ENCODE results near the gene FRS3.

The FRS3 gene

GRCh38 chr6:41728073-41728936, 51.4 kb downstream of the FRS3 start:
- no peak for DNase-seq (ENCODE audit: low spot score)

- no peak for DNase-seq (ENCODE audit: low spot score)
Measured at GRCh38 chr6:41727705-41728072, 52.0 kb downstream of the FRS3 start.

- DNase-seq (ENCODE audit: low spot score): no peak
Measured at GRCh38 chr6:41726876-41727275, 52.8 kb downstream of the FRS3 start.

- no peak for DNase-seq (ENCODE audit: low spot score)
Measured at GRCh38 chr6:41724586-41725501, 54.9 kb downstream of the FRS3 start.

GRCh38 chr6:41724228-41724580, 55.5 kb downstream of the FRS3 start:
- DNase-seq (ENCODE audit: low spot score): no peak

- peak; percentile 61 for DNase-seq (ENCODE audit: low spot score)
Measured at GRCh38 chr6:41723530-41724227, 56.0 kb downstream of the FRS3 start.

GRCh38 chr6:41722969-41723529, 56.7 kb downstream of the FRS3 start:
- DNase-seq (ENCODE audit: low spot score): no peak

GRCh38 chr6:41721414-41721813, 58.3 kb downstream of the FRS3 start:
- no peak for DNase-seq (ENCODE audit: low spot score)

- DNase-seq (ENCODE audit: low spot score): no peak
Measured at GRCh38 chr6:41720783-41721182, 58.9 kb downstream of the FRS3 start.

GRCh38 chr6:41720262-41720620, 59.5 kb downstream of the FRS3 start:
- DNase-seq (ENCODE audit: low spot score): no peak

Measured in kidney tubule cell (primary cell).